Mucosa of rectum (tissue), 2 donors: Measurements from ENCODE around the gene CFAP46.
"Not testable (repeated sequence)": the region's sequence is repeated elsewhere in the genome, so short reads cannot be mapped to it uniquely, and the experiment has no call there.

Experiments
- H3K27ac ChIP-seq, 2 donors: one replicate each; pipeline ENCODE4 v1.7.0; 2013; ENCODE audit warnings: inconsistent platforms in 2 of 2, low read depth in 2 of 2, low read length in 2 of 2
- H3K27me3 ChIP-seq, 2 donors: one replicate each; pipeline ENCODE4 v1.7.0; 2013; ENCODE audit warnings: low read length in 2 of 2; ENCODE audit not compliant: control insufficient read depth in 2 of 2, insufficient read depth in 2 of 2
- H3K36me3 ChIP-seq, 2 donors: one replicate each; pipeline ENCODE4 v1.7.0; 2013; ENCODE audit warnings: low read length in 2 of 2; ENCODE audit not compliant: control insufficient read depth in 2 of 2, insufficient read depth in 2 of 2
- H3K4me1 ChIP-seq, 2 donors: one replicate each; pipeline ENCODE4 v1.7.0; 2013; ENCODE audit warnings: low read length in 2 of 2, mild to moderate bottlenecking in 1 of 2; ENCODE audit not compliant: control insufficient read depth in 2 of 2, insufficient read depth in 2 of 2
- H3K4me3 ChIP-seq, 2 donors: one replicate each; pipeline ENCODE4 v1.7.0; 2013; ENCODE audit warnings: low read length in 2 of 2
- H3K9ac ChIP-seq, 2 donors: one replicate each; pipeline ENCODE4 v1.7.0; 2013; ENCODE audit warnings: low read length in 2 of 2, low read depth in 1 of 2, mild to moderate bottlenecking in 1 of 2
- H3K9me3 ChIP-seq, 2 donors: one replicate each; pipeline ENCODE4 v1.7.0; 2013; ENCODE audit warnings: low read length in 2 of 2; ENCODE audit not compliant: control insufficient read depth in 2 of 2
- donor health status: healthy.
- donor health status: Normal muscosa, but diverticular disease.

The CFAP46 gene

DNA sequence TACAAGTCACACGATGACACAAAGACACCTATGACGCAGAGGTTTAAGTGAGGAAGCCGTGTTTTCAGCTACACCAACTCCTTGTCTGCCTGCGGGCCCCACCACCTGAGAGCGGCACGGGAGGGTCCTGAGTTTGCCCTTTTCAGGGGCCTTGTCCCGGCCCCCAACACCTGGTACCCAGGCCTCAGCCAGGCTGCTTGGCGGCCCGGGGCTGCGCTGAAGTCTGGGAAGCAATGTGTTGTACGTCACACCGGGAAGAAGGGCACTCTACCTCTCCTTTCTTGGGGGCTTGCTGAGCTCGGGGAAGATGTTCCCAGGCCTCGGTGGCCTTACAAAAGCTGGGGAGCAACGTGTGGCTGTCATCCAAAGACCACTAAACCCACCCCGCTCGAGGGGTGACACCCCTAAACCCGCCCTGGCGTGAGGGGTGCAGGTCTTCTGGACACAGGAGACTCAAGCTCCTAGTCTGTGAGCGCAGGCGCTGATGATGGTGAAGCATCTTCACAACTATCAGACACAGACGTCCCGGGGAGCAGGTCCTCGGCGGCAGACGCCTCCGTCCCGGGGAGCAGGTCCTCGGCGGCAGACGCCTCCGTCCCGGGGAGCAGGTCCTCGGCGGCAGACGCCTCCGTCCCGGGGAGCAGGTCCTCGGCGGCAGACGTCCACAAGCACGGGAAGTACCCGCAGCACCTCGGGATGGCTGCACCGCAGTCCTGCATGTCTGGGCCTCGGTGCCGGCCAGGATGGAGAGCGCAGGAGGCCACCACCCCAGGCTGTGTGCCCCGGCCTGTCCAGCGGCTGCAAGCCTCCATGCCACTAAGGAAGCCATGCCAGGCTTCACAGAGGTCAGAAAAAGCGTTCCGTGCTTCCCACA lies 15.4 kb downstream of the CFAP46 start:
- H3K27me3 ChIP-seq: no peaks in the 10 kb centered on the region
- H3K36me3 ChIP-seq: no peaks in the 10 kb centered on the region
- H3K9ac ChIP-seq: no peak overlapping the region
- H3K4me3 ChIP-seq: no peak overlapping the region
- no peaks in the 10 kb centered on the region for H3K9me3 ChIP-seq
- H3K4me1 ChIP-seq: no peaks in the 10 kb centered on the region
- H3K27ac ChIP-seq: no peak overlapping the region

DNA sequence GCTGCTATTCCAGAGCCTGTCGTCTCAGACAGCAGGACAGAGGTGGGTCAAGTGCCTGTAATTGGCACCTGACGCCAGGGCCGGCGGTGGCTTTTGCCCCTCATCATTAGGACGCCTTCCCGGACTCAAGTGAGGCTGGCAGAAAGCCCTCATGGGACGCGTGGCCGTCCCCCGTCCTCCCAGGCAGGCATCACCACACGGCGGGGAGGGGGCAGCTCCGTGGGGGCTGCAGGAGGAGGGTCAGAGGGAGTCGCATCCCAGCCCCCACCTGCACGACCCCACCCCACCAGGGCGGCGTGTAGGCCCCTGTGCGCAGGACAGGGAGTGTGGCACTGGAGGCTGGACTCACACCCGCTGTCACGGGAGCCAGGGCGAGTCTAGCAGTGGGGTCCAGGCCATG lies 16.3 kb downstream of the CFAP46 start:
- Histone ChIP-seq H3K4me3 (no peak overlapping the region), H3K27me3 (no peaks in the 10 kb centered on the region), H3K9me3 (no peaks in the 10 kb centered on the region), H3K4me1 (no peaks in the 10 kb centered on the region), H3K27ac (no peak overlapping the region), H3K36me3 (no peaks in the 10 kb centered on the region), H3K9ac (no peak overlapping the region)

DNA sequence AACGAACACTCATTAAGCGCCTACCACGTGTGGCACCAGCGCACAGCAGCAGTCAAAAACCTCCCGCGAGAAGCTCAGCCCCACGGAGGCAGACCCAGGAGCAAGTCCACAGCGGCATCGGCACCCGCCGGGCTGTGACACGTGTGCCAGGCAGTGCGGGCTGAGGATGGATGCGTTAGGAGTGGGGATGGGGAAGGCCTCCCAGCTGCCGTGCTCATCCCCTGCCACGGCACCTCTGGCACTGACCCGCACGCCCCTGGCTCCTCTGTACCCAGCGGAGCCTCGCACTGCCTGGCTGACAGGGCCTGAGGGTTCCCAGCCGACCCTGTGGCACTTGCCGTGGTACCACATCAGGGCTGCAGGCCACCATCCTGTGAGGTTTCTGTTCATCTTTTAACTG lies 16.8 kb downstream of the CFAP46 start:
- Histone ChIP-seq H3K4me1 (no peaks in the 10 kb centered on the region), H3K27me3 (no peaks in the 10 kb centered on the region), H3K9me3 (no peaks in the 10 kb centered on the region), H3K4me3 (no peak overlapping the region), H3K9ac (no peak overlapping the region), H3K36me3 (no peaks in the 10 kb centered on the region), H3K27ac (no peak overlapping the region)

DNA sequence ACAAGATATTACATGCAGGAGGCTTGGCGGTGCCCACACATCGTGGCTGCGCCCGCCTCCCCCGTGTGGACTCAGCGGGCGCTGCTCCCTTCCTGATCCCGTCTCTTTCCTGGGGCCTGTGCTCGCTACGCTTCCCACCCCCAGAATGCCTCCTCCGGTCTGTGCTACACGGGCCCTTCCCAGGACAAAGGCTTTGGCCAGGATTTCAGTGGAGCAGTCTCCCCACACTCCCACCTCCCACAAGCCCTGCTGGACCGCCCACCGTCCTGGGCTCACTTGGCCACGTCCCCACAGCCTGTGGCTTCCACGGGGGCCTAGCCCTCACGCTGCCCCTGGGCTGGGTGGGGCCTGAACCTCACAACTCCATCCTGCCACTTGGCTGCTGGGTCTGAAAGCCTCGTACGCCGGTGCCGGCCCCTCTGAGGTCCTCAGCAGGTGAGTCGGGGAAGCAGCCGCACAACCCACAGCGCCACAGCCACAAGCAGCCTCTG lies 17.3 kb downstream of the CFAP46 start:
- no peak overlapping the region for H3K27ac ChIP-seq
- no peaks in the 10 kb centered on the region for H3K4me1 ChIP-seq
- H3K9ac ChIP-seq: no peak overlapping the region
- H3K4me3 ChIP-seq: no peak overlapping the region
- no peaks in the 10 kb centered on the region for H3K36me3 ChIP-seq
- H3K27me3 ChIP-seq: no peaks in the 10 kb centered on the region
- H3K9me3 ChIP-seq: no peaks in the 10 kb centered on the region

DNA sequence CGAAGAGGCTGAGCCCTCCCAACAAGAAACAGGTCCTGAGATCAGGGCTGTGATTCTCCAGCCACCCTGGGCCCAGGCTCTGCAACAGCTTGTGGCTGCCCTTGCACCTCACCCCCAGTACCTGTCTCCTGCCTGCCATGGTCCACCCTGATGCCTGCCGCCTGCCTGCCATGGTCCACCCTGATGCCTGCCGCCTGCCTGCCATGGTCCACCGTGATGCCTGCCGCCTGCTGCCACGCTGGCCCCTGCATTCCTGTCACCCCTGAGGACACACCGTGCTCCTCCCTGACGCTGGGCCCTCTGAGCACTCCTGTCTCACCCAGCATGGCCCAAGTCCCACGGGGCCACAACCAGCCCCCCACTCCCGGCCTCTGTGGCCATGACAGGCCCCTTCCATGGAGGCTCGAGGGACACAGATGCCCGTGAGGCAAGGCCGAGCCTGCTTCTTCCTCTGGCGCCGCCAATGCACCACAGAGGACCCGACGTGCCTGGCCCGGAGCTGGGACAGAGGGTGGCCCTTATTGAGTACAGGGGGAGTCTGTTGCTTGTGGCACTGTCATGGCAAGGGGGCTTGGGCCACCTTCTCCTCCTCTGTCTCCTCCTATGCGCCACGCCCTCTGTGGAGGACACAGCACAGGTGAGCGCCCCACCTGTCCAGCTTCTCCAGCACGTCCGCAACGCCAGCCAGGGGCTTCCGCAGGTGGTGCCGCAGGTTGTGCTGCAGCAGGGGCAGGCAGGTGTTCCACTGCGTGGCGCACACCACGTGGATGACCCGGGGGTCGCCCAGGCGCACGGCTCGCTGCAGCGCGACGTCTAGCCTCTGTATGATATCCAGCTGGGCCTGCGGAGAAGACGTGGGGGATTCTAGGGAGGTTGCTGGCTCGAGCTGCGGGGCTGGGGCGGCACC lies 18.1 kb downstream of the CFAP46 start:
- Histone ChIP-seq H3K9me3 (no peaks in the 10 kb centered on the region), H3K36me3 (no peaks in the 10 kb centered on the region), H3K27ac (no peak overlapping the region), H3K27me3 (no peaks in the 10 kb centered on the region), H3K9ac (no peak overlapping the region), H3K4me3 (no peak overlapping the region), H3K4me1 (no peaks in the 10 kb centered on the region)

DNA sequence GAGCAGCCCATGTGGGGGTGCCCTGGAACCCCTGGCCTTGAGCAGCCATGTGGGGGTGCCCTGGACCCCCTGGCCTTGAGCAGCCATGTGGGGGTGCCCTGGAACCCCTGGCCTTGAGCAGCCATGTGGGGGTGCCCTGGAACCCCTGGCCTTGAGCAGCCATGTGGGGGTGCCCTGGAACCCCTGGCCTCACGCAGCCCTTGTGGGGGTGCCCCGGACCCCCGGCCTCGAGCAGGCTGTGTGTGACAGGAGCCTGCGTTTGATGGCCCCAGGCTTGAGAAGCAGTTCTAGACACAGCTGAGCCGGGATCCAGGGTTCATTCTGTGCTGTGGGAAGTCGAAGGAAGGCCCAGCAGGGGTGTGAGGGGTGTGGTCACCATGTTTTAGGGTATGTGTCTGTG lies 19.0 kb downstream of the CFAP46 start:
- H3K36me3 ChIP-seq, H3K9ac ChIP-seq, H3K4me1 ChIP-seq, H3K9me3 ChIP-seq, H3K27me3 ChIP-seq, H3K4me3 ChIP-seq, H3K27ac ChIP-seq: not testable (repeated sequence)

DNA sequence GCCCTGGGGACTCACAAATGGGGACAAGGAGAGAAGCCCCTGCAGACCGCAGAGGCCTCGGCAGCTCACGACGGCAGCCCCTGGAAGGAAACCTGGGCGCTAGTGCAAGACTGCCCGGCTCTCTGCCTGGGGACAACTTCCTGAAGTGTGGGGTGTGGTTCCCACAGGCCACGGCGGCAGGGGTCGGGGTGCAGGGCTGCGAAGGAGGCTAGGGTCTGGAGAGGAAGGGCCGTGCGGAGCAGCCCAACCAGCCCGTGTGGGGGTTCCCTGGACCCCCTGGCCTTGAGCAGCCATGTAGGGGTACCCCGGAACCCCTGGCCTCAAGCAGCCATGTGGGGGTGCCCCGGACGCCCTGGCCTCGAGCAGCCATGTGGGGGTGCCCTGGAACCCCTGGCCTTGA lies 19.5 kb downstream of the CFAP46 start:
- Histone ChIP-seq H3K9ac (no peak overlapping the region), H3K4me3 (no peak overlapping the region), H3K9me3 (no peaks in the 10 kb centered on the region), H3K27ac (no peak overlapping the region), H3K4me1 (no peaks in the 10 kb centered on the region), H3K27me3 (no peaks in the 10 kb centered on the region), H3K36me3 (no peaks in the 10 kb centered on the region)

DNA sequence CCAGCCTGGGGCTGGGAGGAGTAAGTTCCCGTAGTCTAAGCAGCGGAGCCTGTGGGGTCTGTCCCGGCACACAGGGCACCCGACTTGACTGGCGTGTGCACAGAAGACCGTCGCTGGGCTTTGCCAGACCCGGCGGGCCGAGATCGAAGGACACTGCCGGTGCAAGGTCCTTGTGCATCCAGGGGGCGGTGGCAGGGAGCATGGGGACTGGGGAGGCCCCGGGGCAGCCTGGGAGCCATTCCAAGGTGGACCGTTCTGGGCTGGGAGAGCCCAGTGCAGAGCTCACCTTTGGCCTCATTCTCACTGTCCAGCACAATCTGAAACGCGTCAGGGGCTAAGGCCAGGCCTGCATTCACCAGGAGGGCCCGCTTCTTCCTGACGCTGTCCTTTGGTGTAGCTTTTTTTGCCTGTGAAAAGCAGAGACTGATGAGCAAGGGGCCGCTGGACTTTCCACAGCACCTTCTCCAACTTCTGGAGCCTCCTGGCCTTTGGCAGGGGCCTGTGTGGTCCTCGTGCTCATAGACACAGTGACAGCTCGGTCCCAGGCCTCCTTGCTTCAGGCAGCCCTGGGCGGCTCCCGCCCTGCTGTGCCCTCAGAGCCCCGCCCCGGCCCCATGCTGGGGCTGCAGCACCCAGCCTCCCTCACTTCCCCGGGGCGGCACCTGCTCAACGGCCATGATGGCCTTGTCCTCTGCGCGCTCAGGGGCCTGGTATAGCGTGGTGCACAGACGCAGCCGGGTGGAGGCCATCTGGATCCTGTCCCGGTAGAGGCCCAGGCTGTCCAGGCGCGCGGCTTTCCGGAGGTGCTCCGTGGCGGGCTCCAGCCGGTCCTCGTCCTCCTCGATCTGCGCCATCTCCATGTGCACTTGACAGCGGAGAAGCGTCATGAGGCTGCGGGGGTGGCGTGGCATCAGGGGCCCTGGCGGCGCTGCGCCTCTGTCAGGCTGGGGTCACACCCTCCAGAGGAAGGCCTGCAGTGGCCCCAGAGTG lies 20.3 kb downstream of the CFAP46 start:
- Histone ChIP-seq H3K9me3 (no peaks in the 10 kb centered on the region), H3K27me3 (no peaks in the 10 kb centered on the region), H3K27ac (no peak overlapping the region), H3K36me3 (no peaks in the 10 kb centered on the region), H3K4me3 (no peak overlapping the region), H3K9ac (no peak overlapping the region), H3K4me1 (no peaks in the 10 kb centered on the region)

DNA sequence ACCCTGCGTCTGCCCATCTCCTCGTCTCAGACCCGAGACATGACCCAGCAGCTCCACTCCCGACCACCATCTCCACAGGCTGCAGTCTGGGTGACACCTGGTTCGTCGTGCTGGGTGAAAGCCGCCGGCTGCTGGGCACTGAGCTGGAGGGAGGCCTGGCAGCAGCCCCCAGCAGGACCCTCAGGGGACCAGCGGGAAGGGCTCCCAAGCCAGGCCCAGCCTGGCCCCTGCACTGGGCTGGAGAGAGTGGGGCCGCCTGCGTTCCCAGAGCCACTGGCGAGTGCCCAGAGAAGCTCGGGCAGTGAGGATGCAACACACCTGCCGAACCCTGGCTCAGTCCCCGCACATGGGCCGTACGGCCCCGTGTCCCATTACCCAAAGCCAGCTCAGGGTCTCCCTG lies 21.3 kb downstream of the CFAP46 start:
- Histone ChIP-seq H3K9me3 (no peaks in the 10 kb centered on the region), H3K36me3 (no peaks in the 10 kb centered on the region), H3K4me3 (no peak overlapping the region), H3K27me3 (no peaks in the 10 kb centered on the region), H3K4me1 (no peaks in the 10 kb centered on the region), H3K9ac (no peak overlapping the region), H3K27ac (no peak overlapping the region)
